ENCODE results near the gene MUC5AC.
"Not testable (repeated sequence)": the region's sequence is repeated elsewhere in the genome, so short reads cannot be mapped to it uniquely, and the experiment has no call there.

Gene MUC5AC

GRCh38 chr11:1237128-1237580 is 79.4 kb downstream of the MUC5AC start:
- no peak for DNase-seq (ENCODE audit: low spot score)

- no peak for DNase-seq (ENCODE audit: low spot score)
Observed at GRCh38 chr11:1237851-1238250, 80.1 kb downstream of the MUC5AC start.

GRCh38 chr11:1238767-1239595 is 81.2 kb downstream of the MUC5AC start:
- no peak for DNase-seq (ENCODE audit: low spot score)

GRCh38 chr11:1239596-1240205 is 81.9 kb downstream of the MUC5AC start:
- DNase-seq (ENCODE audit: low spot score) = no peak

GRCh38 chr11:1240771-1241170 is 83.0 kb downstream of the MUC5AC start:
- no peak for DNase-seq (ENCODE audit: low spot score)

GRCh38 chr11:1241706-1242105 is 84.0 kb downstream of the MUC5AC start:
- DNase-seq (ENCODE audit: low spot score) = no peak

- DNase-seq (ENCODE audit: low spot score) = no peak
Observed at GRCh38 chr11:1242289-1242688, 84.5 kb downstream of the MUC5AC start.

- not testable (repeated sequence) for DNase-seq (ENCODE audit: low spot score)
Observed at GRCh38 chr11:1242751-1243150, 85.0 kb downstream of the MUC5AC start.

- not testable (repeated sequence) for DNase-seq (ENCODE audit: low spot score)
Observed at GRCh38 chr11:1243521-1243920, 85.8 kb downstream of the MUC5AC start.

GRCh38 chr11:1244557-1244956 is 86.8 kb downstream of the MUC5AC start:
- not testable (repeated sequence) for DNase-seq (ENCODE audit: low spot score)

GRCh38 chr11:1245717-1246116 is 88.0 kb downstream of the MUC5AC start:
- not testable (repeated sequence) for DNase-seq (ENCODE audit: low spot score)

- not testable (repeated sequence) for DNase-seq (ENCODE audit: low spot score)
Observed at GRCh38 chr11:1246301-1246700, 88.5 kb downstream of the MUC5AC start.

GRCh38 chr11:1247026-1247425 is 89.3 kb downstream of the MUC5AC start:
- DNase-seq (ENCODE audit: low spot score) = not testable (repeated sequence)

- DNase-seq (ENCODE audit: low spot score) = not testable (repeated sequence)
Observed at GRCh38 chr11:1248951-1249350, 91.2 kb downstream of the MUC5AC start.

GRCh38 chr11:1250411-1250810 is 92.7 kb downstream of the MUC5AC start:
- not testable (repeated sequence) for DNase-seq (ENCODE audit: low spot score)

All from RKO (cell line).